ENCODE data around the gene STRN4.

STRN4 gene

DNA sequence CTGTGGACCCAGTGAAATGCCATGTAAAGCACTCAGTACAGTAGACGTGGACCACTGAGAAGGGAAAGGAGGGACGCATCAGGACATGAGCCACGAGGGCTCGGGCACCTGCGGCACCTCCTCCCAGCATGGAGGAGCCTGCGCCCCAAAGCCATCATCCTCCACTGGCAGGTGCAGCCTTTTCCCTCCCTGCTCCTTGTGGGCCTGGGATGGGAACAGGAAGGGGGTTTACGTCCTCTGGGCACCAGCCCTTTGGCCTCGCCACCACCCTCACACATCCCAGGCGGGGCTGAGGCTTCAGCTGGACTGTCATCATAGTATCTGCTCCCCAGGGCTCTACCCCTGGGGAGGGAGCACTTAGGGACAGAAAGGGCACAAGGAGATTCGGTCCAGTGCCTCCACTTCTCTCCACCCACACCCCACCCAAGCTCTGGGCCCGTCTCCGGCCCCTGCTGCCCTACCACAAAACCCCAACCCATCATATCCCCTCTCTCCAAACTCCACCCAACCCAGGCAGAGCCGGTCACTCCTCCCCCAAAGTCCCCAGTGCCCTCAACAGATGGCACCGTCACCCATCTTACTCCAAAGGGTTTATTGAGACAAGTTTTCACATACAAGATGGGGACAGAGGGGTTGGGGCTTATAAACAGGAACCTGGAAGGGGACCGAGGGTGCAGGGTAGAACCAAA, 27.2 kb downstream of the STRN4 start:
- TF ChIP-seq GATA2 (IDR thresholded peaks at IDR 0.05; ENCODE audit: low read depth, low read length) (no peak), GATA3 (IDR thresholded peaks at IDR 0.05; ENCODE audit: low read depth, low read length) (no peak)

DNA sequence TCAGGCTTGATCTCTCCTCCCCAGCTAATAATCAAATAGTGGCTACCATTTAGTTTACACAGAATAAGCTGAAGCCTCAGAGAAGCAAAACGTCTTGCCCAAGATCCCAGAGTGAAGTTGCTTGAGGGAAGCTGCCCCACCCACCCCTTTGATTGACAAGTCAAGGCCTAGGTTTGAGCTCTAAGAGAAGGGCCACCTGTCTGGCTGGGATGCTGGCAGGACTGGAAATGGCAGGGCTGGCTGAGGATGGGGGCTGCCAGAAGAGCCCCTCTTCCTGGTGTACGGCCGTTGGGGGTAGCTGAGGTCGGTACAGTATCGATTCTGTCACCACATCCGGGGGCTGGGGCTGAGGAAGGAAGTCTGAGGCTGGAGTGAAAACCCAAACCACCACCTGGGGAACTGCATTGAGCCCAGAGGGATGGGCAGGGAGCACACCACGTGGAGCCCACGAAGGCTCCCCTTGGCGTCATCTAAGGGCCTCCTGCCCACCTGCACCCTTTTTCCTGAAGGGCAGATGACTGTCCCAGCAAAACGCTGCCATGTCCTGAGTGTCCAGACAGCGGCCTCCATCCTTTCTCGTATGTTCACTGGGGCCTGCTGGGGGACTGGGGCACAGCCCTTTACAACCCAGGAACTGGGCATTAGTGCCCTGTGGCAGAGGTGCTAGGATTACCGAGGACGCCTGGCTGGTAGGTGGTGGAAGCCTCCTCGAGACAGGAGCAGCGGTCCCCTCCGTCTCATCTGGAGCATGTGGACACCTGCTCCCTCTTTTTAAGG, 27.9 kb downstream of the STRN4 start:
- TF ChIP-seq GATA2 (IDR thresholded peaks at IDR 0.05; ENCODE audit: low read depth, low read length) (no peak), GATA3 (IDR thresholded peaks at IDR 0.05; ENCODE audit: low read depth, low read length) (no peak)

DNA sequence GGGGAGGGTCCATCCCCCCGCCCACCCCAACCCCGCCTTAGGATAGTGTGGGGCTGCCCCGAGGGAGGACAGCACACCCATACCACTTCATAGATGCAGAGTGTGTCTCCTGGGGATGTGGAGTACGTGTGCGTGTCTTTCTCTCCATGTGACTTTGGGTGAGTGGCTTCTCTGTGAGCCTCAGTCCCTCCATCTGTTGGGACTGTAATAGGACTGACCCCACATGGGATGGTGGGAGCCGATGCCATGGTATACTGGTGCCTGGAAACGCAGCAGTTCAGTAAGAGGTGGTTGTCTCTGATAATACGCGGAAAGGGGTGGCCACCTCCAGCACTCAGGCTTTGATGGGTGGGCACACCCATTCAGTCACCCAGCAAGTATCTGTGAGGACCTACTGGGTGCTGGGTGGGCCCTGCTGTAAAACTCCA, 28.5 kb downstream of the STRN4 start:
- TF ChIP-seq GATA2 (IDR thresholded peaks at IDR 0.05; ENCODE audit: low read depth, low read length) (no peak), GATA3 (IDR thresholded peaks at IDR 0.05; ENCODE audit: low read depth, low read length) (no peak)

DNA sequence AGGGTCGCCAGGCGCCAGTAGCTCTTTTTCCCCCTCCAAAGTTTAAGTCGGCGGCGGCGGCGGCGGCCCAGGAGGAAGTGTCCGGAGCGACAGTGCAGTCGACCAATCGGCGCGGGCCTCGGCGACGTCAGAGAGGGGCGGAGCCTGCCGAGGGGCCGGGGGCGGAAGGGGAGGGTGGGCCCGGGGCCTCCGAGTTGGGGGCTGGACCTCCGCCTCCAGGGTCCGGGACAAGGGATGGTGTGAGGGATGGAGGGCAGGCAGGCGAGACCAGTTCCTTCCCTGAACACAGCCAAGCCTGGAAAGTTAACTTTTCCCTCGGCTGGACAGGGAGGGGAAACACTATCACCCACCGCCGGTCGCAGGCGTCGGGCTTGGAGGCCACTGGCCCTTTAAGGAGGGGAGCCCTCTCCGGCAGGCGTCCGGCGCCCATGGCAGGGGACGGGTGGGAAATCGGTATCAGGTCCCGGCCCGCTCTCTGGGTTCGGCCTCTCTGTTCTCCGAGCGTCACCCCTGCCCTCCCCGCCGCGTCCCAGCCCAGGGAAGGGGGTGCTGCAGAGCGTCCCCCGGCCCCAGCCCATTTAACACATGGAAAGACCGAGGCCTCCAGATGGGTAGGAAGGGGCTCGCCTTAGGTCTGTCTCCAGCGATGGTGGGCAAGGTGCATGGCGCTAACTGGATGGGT, 29.1 kb downstream of the STRN4 start, which contains the start of gene PRKD2:
TSS of gene PRKD2 (minus strand) at position 81 of the 682 bp plus-strand sequence. CDS start 744 bp downstream, outside the sequence.
- TF ChIP-seq GATA2 (IDR thresholded peaks at IDR 0.05; ENCODE audit: low read depth, low read length) = no peak
- no peak for TF ChIP-seq GATA3 (IDR thresholded peaks at IDR 0.05; ENCODE audit: low read depth, low read length)

DNA sequence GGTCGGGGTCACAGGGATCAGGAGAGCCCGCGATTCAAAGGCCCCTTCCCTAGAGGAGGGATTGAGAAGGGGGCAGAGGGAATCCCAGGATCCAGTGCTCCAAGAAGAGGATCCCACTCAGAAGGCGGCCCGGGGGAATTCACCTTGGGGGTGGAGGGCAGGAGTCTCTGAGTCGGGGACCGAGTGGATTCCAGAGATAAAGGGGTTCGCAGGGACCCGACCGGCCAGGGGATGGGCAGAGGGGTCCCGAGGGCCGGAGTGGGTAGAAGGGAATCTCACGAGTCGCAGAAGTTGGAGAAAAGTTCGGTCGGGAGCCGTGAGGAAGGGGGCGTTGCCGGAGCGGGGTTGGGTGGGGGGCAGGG, 29.6 kb downstream of the STRN4 start:
- no peak for TF ChIP-seq GATA2 (IDR thresholded peaks at IDR 0.05; ENCODE audit: low read depth, low read length)
- no peak for TF ChIP-seq GATA3 (IDR thresholded peaks at IDR 0.05; ENCODE audit: low read depth, low read length)

DNA sequence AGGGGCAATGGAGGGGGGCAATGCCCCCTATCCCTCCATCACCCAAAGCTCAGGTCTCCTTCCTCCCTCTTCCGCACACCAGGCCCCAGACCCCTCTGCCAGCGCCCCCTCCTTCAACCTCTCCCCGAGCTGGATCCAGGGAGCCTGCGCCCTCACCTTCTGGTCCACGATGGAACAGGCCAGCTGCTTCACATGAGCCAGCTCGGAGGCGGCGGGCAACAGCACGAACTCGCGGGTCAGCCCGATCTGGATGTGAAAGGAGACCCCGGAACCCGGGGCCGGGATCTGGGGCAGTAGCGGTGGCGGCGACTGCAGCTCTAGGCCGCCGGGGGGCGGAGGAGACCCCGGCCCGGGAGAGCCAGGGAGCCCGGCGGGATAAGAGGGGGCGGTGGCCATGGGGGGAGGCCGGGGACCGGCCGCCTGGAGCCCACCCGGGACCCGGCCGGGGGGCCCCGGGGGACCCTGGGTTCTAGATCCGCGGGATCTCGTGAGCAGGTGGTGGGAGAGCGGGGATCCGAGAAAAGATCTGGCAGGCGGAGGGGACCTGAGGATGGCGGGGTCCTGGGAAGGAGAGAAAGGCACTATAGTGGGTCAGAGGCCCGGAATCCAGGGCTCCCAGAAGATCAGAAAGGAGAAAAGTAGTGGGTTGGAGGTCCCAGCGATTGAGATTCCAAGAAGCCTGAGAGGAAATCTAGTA, 30.1 kb downstream of the STRN4 start:
- TF ChIP-seq GATA3 (IDR thresholded peaks at IDR 0.05; ENCODE audit: low read depth, low read length) (no peak), GATA2 (IDR thresholded peaks at IDR 0.05; ENCODE audit: low read depth, low read length) (no peak)

DNA sequence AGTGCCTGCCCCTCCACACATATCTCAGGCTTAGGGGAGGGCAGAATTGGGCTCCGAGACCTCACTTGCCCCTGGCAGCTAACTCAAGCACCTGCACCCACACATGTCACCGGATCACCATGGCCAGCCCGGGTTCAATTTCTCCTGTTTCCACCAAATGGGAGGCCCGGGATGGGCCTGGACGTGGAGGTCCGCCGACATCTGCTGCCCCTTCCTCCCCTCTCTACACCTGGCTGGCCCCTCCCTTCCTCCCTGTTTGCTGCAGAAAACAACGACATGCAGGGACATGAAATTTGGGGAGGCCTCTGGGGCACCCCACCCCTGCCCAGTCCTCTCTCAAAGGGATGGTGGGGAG, 30.7 kb downstream of the STRN4 start:
- TF ChIP-seq GATA3 (IDR thresholded peaks at IDR 0.05; ENCODE audit: low read depth, low read length) (no peak), GATA2 (IDR thresholded peaks at IDR 0.05; ENCODE audit: low read depth, low read length) (no peak)

DNA sequence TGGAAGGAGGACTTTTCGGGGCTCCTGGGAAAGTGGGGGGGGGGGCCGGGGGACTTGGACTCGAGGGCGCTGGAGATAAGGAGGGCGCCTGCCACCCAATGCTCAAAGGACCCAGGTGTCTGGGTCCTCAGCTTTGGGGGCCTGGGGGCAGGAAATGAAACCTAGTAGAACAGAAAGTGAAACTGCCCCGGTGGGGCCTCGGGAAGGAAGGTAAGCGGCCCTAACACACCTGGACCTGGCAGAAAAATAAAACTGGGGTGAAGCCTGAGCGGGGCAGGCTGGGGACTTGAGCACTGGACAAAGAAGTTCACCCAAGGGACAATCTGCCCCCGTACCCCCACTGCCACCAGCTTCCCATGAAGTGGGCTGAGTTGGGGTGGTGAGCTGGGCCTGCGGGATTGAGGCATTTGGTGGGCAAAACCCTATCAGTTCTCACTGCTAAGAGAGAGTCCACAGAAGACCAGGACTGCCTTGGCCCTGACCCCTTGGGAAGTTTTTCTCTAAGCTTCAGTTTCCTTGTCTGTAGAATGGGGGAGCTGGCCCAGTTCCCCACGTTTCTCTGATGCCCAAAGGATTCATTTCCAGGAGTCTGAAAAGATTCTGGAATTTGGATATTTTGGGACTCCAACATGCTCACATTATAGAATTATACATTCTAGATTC, 31.7 kb downstream of the STRN4 start:
- TF ChIP-seq GATA2 (IDR thresholded peaks at IDR 0.05; ENCODE audit: low read depth, low read length) (no peak), GATA3 (IDR thresholded peaks at IDR 0.05; ENCODE audit: low read depth, low read length) (no peak)

DNA sequence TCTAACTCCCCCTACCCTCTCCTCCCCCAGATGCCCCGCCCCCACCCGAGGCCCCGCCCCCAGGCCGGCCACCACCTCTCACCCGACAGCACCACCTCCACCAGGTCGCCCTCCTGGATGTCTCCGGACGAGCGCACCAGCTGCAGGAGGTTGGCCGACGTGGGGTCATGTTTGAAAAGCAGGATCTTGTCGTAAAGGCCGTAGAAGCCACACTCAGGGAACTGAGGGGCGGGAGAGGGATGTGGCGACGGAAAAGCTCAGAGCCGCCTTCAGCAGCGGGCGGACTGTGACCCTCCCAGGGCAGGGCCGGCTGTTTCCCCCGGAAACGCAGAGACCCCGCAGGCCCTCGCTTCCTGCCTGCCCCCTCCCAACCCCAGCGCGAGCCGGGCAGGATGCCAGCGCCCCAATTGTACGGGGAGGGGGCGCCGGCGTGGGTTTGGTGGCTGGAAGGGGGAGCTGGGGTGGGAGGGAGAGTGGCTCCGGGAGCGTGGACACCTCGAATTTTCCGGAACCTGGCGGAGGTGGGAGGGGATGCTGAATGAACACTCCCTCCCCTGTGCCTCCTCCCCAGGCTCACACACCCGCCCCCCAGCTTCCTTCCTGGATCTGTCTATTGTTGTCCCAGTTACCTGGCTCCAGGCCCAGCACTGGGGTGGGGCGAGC, 32.3 kb downstream of the STRN4 start:
- TF ChIP-seq GATA2 (IDR thresholded peaks at IDR 0.05; ENCODE audit: low read depth, low read length) (no peak), GATA3 (IDR thresholded peaks at IDR 0.05; ENCODE audit: low read depth, low read length) (no peak)

DNA sequence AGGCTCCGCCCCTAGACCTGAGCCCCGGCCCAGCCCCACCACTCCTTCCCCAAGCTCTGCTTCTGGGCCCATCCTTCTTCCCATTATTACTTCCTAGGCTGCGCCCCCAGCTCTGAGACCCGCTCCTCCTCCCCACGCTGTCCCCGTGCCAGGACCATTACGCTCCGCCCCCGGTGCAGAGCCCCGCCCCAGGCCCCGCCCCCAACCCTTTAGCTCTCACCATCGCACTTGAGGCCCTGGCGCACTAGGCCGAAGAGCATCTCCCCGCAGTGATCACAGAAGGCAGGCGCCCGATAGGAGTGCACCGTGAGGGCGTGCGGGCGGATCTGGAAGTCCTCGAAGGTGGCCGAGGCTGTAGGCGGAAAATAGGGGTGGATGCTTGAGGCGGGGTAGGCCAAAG, 35.6 kb downstream of the STRN4 start:
- no peak for TF ChIP-seq GATA3 (IDR thresholded peaks at IDR 0.05; ENCODE audit: low read depth, low read length)
- no peak for TF ChIP-seq GATA2 (IDR thresholded peaks at IDR 0.05; ENCODE audit: low read depth, low read length)

DNA sequence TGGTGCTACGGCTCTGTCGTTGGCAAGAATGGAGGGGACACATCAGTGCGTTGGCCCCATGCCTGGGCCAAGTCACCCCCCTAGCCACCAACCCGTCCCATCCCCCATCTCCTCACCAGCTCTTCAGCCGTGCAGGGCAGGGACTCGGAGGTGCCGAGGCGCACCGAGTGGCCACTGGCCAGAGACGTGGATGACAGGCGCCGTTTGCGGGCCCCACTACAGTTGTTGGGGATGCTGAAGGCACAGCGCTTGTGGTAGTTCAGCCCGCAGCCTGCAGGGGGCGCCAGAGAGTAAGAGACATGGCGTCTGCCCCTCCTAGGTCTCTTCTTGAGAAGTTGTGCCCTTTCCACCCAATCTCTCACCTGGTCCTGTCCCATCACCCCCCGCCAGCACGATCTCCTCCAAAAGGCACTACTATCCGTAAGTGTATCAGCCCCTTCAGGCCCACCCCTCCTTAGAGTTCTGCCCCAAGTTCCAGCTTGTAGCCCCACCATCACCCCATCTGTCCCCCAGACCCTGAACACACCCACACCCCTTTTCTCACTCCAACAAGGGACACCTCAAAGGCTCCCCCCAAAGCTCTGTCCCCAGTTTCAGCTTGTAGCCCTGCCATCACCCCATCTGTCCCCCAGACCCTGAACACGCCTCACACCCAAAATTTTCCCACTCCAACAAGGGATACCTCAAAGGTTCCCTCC, 41.7 kb downstream of the STRN4 start:
- TF ChIP-seq GATA3 (IDR thresholded peaks at IDR 0.05; ENCODE audit: low read depth, low read length) (no peak), GATA2 (IDR thresholded peaks at IDR 0.05; ENCODE audit: low read depth, low read length) (no peak)

DNA sequence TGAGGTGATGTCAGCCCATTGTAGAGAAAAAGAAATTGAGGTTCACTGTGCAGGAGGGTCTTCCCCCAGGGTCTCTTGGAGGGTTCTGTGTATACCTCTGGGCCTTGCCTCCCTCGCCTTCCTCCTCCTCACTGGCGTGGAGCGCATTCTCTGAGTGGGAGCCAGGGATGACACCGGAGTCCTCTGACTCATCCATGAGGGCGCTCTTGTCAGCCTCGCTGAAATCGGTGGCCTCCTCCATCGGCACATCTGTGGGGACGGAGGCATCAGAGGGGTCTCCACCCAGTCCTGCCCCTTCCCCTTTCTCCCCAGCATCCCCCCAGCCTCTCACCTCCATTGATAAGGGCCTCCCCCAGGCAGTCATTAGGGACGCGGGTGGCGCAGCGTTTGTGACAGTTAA, 45.5 kb downstream of the STRN4 start:
- TF ChIP-seq GATA2 (IDR thresholded peaks at IDR 0.05; ENCODE audit: low read depth, low read length) = no peak
- TF ChIP-seq GATA3 (IDR thresholded peaks at IDR 0.05; ENCODE audit: low read depth, low read length) = no peak

Data from SH-SY5Y (cell line).